HG03175 (cell line): Measurements from ENCODE around the gene TPCN2.
"Not testable (repeated sequence)": the region's sequence is repeated elsewhere in the genome, so short reads cannot be mapped to it uniquely, and the experiment has no call there.

Source experiments
- ATAC-seq: cut with Tn5 transposase; IDR thresholded peaks from one replicate; pipeline ENCODE4 v1.9.1; 2021; ENCODE audit warnings: mild to moderate bottlenecking, moderate library complexity; ENCODE audit not compliant: unreplicated experiment

Gene TPCN2

DNA sequence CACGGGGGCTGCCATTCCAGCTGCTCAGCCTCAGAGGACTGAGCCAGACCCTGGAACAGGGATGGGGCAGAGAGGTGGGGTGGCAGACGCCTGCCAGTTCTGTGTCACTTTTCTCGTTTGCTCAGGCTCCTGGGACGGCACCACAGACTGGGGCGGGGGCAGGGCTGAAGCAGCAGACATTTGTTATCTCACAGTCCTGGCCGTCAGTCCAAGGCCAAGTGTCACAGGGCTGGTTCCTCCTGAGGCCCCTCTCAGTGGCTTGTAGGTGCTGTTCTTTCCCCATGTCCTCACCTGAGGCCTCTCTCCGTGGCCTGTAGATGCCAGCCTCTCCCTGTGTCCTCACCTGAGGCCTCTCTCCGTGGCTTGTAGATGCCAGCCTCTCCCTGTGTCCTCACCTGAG, 24.7 kb downstream of the TPCN2 start:
- ATAC-seq = no peak

DNA sequence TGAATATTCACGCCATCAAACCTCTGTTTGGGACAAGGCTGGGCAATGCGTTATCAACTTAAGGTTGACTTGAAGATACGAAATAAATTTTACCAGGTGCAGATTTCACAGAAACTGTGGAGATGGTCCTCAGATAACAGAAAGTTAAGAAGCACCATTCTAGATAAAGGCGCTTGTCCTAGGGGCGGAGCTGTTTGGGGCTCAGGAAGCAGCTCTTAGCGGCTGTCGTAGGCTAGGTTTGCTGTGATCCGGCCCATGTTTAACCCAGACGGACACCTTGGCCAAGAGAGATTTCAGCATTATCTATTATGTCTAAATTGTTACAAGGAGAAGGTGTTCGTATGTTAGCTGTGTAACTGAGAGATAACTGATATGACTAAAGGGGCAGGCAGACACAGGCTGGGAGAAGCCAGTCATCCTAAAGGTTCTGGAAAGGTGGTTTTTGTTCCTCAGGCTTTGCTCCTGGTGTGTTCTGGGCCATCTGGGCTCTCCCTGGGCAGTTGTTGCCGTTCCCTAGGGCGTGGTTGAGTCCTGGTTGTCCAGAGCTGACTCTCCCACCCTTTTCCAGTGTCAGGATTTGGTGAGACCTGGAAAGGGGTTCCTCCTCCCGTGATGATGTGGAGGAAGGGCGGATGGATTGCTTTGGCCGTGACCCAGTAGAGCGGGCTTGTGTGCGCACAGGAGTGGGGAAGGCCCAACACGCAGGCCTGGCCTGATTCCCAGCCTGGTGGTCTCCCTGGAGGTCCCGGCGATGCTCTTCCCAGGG, 25.8 kb downstream of the TPCN2 start:
- no peak for ATAC-seq

GRCh38 chr11:69075421-69076128, 26.8 kb downstream of the TPCN2 start:
- no peak for ATAC-seq

- ATAC-seq = no peak
Measured at GRCh38 chr11:69076129-69076791, 27.5 kb downstream of the TPCN2 start.

DNA sequence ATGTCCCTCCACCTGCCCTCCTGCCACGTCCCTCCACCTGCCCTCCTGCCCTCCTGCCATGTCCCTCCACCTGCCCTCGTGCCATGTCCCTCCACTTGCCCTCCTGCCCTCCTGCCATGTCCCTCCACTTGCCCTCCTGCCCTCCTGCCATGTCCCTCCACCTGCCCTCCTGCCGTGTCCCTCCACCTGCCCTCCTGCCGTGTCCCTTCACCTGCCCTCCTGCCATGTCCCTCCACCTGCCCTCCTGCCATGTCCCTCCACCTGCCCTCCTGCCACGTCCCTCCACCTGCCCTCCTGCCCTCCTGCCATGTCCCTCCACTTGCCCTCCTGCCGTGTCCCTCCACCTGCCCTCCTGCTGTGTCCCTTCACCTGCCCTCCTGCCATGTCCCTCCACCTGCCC, 28.2 kb downstream of the TPCN2 start:
- ATAC-seq = not testable (repeated sequence)

- ATAC-seq = no peak
Measured at GRCh38 chr11:69078508-69078907, 29.8 kb downstream of the TPCN2 start.

DNA sequence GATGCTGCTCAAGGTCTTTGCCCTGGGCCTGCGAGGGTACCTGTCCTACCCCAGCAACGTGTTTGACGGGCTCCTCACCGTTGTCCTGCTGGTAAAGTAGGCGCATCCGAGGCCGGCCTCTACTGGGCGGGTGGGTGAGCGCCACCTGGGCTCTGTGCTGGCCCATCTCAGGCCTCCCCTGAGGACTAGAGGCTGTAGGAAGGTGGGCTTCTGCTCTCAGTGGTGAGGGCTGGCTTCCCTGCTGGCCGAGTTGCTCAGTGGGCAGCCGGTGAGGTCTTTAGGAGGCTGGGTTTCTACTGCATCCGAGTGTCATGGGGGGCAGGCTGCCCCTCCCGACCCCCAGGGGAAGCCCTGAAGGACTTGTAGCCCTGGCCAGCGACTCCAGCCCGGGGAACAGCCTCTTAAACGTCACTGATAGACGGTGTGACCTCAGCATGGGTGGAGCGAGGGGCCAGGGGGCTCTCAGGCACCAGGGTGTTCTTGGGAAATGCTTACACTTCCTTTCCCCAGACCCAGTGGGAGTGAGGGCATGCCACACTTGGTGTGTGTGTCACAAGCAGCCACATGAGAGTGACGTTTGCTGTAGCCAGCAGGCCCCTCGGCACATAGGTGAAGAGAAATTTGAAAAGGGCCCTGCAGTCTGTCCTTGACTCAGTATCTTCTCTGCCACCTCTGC, 30.3 kb downstream of the TPCN2 start:
- no peak for ATAC-seq

- ATAC-seq = no peak
Measured at GRCh38 chr11:69079661-69080256, 31.0 kb downstream of the TPCN2 start.

DNA sequence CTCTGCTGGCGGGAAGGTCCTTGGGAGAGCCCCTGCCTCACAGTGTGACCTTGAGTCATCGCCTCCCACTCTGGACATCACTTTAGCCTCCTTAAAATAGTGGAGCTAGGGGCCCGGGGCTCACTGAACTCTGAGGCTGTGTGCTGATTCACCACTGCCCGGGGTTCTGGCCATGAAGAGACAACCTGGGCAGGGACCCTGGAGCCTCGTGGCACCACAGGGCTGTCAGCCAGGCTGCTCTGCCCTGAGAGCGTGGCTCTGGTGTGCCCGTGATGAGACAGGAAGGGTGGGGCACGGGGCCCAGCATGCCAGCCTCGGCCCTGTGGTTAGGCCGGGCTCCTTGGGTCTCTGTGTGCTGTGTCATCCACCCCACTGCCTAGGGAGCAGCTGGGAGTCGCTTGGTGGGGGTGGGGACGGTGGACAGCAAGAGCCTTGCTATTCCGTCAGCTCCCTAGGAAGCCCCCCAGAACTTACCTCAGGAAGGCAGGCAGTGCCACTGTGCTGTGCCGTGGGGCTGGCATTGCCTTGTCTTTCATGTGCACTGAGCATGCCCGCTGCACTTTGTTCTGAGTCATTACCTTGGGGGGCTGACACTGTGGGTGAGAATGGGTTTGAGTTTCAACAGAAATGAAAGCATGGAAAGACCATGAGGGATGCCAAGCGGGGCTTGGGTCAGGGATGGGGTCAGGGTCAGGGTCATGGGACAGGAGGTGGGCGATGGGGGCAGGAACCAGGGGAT, 31.7 kb downstream of the TPCN2 start:
- no peak for ATAC-seq

- no peak for ATAC-seq
Measured at GRCh38 chr11:69081180-69081579, 32.4 kb downstream of the TPCN2 start.

DNA sequence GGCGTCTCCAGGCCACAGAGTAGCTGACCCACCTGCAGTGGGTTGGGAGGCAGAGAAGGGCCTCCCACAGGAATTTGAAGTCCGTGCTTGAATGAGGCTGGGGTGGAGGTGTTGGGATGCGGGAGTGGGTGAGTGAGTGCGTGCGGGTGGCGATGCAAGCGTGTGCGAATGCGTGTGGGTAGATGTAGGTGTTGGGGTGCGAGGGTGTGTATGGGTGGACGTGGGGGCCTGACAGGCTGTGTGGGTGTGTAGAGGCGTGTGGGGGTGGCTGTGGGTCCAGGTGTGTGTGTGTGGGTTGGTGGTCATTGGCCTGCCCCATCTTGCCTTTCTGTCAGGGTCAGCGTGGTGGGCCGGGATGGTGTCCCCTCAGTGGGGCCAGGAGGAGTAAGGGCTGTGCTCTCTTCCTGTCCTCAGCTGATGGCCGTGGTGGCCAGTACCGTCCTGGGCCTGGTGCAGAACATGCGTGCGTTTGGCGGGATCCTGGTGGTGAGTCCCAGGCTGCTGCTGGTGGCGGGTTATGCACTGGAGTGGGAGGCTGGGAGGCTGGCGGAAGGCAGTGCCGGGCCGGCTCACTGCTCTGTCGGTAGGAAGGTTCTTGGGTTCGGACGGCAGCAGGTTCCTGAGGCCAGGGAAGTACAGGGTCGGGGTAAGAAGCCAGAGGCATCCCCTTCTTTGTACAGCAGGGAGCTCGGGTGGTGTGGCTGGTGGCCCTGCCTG, 35.0 kb downstream of the TPCN2 start:
- ATAC-seq = no peak

- ATAC-seq = no peak
Measured at GRCh38 chr11:69084371-69084770, 35.6 kb downstream of the TPCN2 start.

DNA sequence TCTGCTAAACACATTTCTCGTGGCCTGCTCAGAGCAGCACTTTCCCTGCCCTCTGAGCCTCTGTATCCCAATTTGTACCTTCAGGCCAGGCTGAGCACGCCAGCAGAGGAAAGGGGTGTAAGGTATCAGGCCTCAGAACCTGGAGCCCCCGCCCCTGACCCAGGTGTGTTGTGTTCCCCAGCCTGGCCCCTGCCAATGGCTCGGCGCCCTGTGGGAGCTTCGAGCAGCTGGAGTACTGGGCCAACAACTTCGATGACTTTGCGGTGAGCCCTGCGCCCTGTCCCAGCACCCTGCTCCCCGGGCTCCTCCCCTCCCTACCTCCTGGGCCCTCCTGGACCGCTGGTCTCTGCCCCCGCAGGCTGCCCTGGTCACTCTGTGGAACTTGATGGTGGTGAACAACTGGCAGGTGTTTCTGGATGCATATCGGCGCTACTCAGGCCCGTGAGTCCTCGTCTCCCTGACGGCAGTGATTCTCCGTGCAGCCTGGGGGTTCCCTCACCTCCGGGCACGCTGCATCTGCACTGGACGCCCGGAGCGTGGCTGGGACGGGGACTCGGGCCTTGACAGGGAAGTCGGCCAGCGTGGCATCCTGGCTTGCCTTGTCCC, 36.9 kb downstream of the TPCN2 start:
- no peak for ATAC-seq

GRCh38 chr11:69086152-69087132, 37.7 kb downstream of the TPCN2 start:
- no peak for ATAC-seq

DNA sequence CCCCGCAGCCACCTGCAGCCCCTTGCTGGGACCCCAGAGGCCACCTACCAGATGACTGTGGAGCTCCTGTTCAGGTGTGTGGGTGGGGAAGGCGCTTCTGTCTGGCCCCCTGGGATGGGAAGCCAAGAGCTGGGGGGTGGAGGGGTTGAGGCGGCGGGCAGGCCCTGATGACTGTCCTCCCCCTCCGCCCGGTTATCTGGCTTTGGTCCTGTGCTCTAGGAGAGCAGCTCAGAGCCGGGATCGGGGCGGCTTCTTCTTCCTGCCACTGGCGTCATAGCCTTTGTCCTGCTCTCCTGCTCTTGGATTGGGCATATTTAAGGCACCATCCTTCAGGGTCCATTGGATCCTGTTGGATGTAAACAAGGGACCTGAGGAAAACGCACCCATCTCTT, 38.4 kb downstream of the TPCN2 start:
- ATAC-seq = no peak

- no peak for ATAC-seq
Measured at GRCh38 chr11:69087811-69088210, 39.1 kb downstream of the TPCN2 start.

DNA sequence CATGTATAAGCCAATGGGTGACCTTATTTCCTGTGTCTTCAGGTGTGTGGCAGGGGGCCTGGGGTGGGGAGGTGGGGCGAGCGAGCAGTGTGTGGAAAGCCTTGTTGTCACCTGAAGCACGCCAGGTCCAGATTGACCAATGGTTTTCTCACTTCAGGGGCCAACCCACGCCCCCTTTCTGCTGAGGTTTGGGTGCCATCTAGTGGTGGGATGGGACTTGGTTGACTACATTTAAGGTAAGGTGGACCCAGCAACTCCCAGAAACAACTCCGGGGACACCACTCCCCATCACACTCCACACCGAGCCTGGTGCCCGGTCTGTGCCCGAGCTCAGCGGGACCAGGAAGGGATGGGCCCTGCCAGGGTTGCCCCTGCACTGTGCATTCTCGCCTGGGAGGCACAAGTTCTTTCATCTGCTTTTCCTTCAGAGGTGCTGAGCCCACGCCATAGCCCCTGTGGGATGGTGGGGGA, 40.0 kb downstream of the TPCN2 start:
- ATAC-seq = no peak

DNA sequence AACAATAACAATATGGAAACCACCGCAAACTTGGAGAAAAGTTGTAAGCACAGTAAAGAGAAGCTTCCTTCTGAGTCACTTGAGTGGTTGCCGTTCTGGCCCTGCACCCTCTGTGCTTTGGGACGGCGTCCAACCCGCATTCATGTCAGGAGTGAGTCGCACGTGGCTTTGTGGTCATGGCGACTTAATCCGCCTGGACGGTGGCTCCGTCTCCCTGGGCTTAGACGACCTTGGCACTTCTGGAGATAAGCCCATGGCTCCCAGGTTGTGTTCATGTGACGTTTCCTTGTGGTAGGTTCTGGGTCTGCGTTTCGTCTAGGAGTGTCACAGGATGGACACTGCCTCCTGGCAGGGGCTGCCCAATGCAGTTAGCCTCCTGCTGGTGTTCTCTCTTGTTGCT, 40.5 kb downstream of the TPCN2 start:
- no peak for ATAC-seq
